Measurements from ENCODE around the gene KIAA0753.
"Not testable (repeated sequence)": the region's sequence is repeated elsewhere in the genome, so short reads cannot be mapped to it uniquely, and the experiment has no call there.

Gene KIAA0753

DNA sequence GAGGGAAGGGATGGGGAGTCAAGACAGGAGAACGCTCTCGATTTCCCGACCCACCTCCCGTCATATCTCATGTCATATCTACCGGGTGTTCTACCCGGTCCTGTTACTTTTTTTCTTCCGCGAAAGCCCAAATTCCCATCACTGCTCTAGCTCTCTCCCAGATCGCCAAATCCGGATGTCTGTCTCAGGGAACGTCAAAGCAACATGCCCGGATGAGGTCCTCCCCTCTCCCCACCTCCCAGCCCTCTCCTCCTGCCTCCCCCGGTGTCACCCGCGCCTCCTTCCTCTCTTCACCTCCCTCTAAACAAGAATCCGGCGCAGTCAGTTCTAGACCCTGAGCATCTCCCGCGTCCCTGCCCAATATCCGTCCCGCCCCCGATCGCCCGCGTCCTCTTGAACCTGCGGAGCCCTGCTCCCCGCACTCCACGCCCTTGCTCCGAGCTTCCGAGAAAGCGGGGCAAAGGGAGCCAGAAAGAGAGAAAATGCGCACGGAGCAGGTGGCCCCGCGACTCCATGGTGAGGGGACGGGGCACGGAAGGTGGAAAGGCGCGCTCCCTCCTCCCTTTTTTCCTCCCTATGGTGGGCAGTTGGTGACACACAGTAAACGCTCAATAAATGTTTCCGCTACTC is 15.3 kb upstream of the KIAA0753 start:
- under 1% methylated on average over 24 of the region's 41 CpGs for WGBS
- not testable (repeated sequence) for H3K9me3 ChIP-seq (ENCODE audit: insufficient read depth, low read depth, low read length); H3K27ac ChIP-seq (ENCODE audit: low read depth, low read length); H3K9ac ChIP-seq (ENCODE audit: low read depth, low read length); H3K36me3 ChIP-seq (ENCODE audit: insufficient read depth, low read length)
- peaks cover 75% of the 10 kb centered on the region for H3K27me3 ChIP-seq (ENCODE audit: insufficient read depth, low read length)
- H3K4me1 ChIP-seq (ENCODE audit: insufficient read depth, low read length) = peaks cover 15% of the 10 kb centered on the region; the same call in 1 of the 2 replicates
- H3K4me3 ChIP-seq (ENCODE audit: low read length) = peak overlapping the region; percentile 55

DNA sequence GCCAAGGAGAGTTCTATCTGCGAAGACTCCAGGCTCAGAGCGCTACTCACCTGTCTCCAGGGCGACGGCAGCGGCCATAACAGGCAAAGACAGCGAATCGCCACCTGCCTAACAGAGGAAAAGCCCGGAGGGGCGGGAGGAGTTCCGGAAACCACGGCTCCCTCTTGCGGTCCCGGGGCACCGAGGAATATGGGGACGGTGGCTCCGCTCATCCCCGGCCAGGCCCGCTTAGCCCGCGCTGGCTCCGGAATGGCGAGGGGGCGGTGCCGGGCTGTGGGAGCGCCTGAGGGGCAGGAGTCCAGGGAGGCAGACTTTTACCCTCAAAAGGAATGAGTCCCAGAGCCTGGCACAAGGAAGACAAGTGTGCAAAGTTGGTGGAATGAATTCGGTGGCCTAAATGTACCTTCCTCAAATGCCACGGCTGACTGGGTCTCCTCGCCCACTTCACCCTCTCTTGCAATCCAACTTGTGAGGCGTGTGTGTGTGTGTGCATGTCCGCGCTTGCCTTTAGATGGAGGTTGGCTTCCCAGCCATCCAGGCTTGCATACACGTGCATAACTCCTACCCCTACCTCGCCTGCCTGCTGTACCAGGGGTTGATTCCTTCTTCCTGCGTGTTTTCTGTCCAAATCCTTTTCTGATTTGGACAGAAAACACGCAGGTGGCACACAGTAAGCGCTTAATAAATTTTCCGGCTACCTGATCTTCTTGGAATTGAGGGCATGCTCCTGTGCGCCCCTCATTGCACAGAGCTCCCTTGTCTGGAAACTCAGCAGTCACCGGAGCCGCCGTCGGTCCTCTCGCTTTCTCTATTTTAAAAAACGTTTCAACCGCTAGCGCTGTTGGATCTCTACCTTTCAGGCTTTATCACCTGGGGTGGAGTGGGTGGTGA is 14.6 kb upstream of the KIAA0753 start:
- WGBS = 3% methylated on average over 44 of the region's 46 CpGs
- Histone ChIP-seq H3K9ac (ENCODE audit: low read depth, low read length) (0 out of 2 replicates have a peak overlapping the region, but pooled peaks have one; percentile 6), H3K27me3 (ENCODE audit: insufficient read depth, low read length) (peaks cover 67% of the 10 kb centered on the region)

DNA sequence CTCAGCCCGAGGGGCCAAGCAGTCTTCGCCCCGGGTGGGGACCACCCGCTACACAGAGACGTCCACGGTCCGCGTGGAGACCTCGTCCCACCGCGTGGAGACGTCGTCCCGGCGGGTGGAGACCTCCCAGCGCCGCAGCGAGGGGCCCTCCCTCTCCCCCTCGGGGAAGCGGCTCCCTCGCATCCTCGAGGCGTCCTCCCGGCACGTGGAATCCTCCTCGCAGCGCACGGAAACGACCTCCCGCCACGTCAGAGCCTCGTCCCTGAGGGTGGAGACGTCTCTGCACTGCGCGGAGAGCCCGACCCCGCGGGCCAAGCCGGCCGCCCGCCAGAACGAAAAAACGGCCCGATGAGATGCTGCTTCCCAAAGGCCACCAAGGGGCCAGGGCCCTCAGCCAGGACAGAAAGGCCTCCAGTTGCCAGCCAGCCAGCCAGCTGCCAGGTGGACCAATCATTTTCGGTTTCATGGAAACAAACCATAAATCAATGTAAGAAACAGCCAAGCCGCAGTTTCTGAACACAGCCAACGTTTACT is 11.5 kb upstream of the KIAA0753 start:
- no peak overlapping the region for H3K27ac ChIP-seq (ENCODE audit: low read depth, low read length)
- no peak overlapping the region for H3K9ac ChIP-seq (ENCODE audit: low read depth, low read length)
- 52% methylated on average over 47 of the region's 47 CpGs for WGBS
- peaks cover 52% of the 10 kb centered on the region for H3K27me3 ChIP-seq (ENCODE audit: insufficient read depth, low read length)
- peaks cover 30% of the 10 kb centered on the region for H3K36me3 ChIP-seq (ENCODE audit: insufficient read depth, low read length)
- H3K9me3 ChIP-seq (ENCODE audit: insufficient read depth, low read depth, low read length) = no peaks in the 10 kb centered on the region
- peak overlapping the region; percentile 100 for H3K4me3 ChIP-seq (ENCODE audit: low read length)
- H3K4me1 ChIP-seq (ENCODE audit: insufficient read depth, low read length) = peaks cover 21% of the 10 kb centered on the region; the same call in 1 of the 2 replicates

More for the DNA sequence above, 14.6 kb upstream of the KIAA0753 start:
- Histone ChIP-seq H3K9me3 (ENCODE audit: insufficient read depth, low read depth, low read length) (no peaks in the 10 kb centered on the region), H3K4me3 (ENCODE audit: low read length) (peak overlapping the region; percentile 55), H3K27ac (ENCODE audit: low read depth, low read length) (no peak overlapping the region), H3K36me3 (ENCODE audit: insufficient read depth, low read length) (peaks cover 1% of the 10 kb centered on the region; the same call in 1 of the 2 replicates), H3K4me1 (ENCODE audit: insufficient read depth, low read length) (peaks cover 19% of the 10 kb centered on the region; the same call in 1 of the 2 replicates)

DNA sequence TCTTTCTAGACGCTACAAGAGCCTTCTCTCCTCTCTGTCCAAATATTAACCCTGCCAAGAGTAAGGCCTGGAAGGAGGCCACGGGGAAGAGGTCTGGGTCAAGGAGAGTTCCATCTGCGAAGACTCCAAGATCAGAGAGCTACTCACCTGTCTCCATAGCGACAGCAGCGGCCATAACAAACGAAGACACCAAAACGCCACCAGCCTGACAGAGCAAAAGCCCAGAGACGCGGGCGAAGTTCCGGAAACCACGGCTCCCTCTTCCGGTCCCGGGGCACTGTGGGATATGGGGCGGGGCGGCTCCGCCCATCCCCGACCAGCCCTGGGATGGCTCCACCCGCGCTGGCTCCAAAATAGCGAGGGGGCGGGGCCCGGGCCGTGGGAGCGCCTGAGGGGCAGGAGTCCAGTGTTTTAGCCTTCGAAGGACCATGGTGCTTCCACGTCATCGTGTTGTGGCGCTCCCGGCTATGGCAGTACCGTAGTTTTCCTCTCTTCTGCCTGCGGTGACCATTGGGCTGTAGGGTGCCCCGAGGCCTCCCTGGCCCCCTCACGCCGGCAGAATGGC is 10.9 kb upstream of the KIAA0753 start, which contains the start of the genes C17orf100 and MED31:
Gene C17orf100, plus strand, starts transcription at position 409 of the 565 bp plus-strand sequence. Its CDS starts 152 bp downstream, at position 561.
Gene MED31, minus strand, starts transcription at position 252 of the 565 bp plus-strand sequence. Its CDS starts 77 bp downstream, at position 175.
- Histone ChIP-seq H3K4me3 (ENCODE audit: low read length) (peak within 1 kb of the TSS; percentile 100), H3K27ac (ENCODE audit: low read depth, low read length) (peak within 1 kb of the TSS; percentile 86), H3K9me3 (ENCODE audit: insufficient read depth, low read depth, low read length) (no peaks in the 10 kb centered on the region), H3K4me1 (ENCODE audit: insufficient read depth, low read length) (peaks cover 21% of the 10 kb centered on the region; the same call in 1 of the 2 replicates), H3K9ac (ENCODE audit: low read depth, low read length) (peak within 1 kb of the TSS; percentile 95), H3K27me3 (ENCODE audit: insufficient read depth, low read length) (peaks cover 47% of the 10 kb centered on the region), H3K36me3 (ENCODE audit: insufficient read depth, low read length) (peaks cover 30% of the 10 kb centered on the region)
- 2% methylated on average over 35 of the region's 35 CpGs for WGBS

- H3K4me1 ChIP-seq (ENCODE audit: insufficient read depth, low read length) = peaks cover 11% of the 10 kb centered on the region; the same call in 1 of the 2 replicates
- peaks cover 15% of the 10 kb centered on the region for H3K27me3 ChIP-seq (ENCODE audit: insufficient read depth, low read length)
- no peak overlapping the region for H3K4me3 ChIP-seq (ENCODE audit: low read length)
- no peak overlapping the region for H3K27ac ChIP-seq (ENCODE audit: low read depth, low read length)
- peaks cover 62% of the 10 kb centered on the region for H3K36me3 ChIP-seq (ENCODE audit: insufficient read depth, low read length)
- no peak overlapping the region for H3K9ac ChIP-seq (ENCODE audit: low read depth, low read length)
- H3K9me3 ChIP-seq (ENCODE audit: insufficient read depth, low read depth, low read length) = no peaks in the 10 kb centered on the region
Measured at GRCh38 chr17:6648181-6648580, 7.7 kb upstream of the KIAA0753 start.

GRCh38 chr17:6643451-6644125 is 3.1 kb upstream of the KIAA0753 start:
- no peaks in the 10 kb centered on the region for H3K9me3 ChIP-seq (ENCODE audit: insufficient read depth, low read depth, low read length)
- H3K4me3 ChIP-seq (ENCODE audit: low read length) = no peak overlapping the region
- 87% methylated on average over 5 of the region's 5 CpGs for WGBS
- H3K9ac ChIP-seq (ENCODE audit: low read depth, low read length) = no peak overlapping the region
- peaks cover 7% of the 10 kb centered on the region; the same call in 1 of the 2 replicates for H3K4me1 ChIP-seq (ENCODE audit: insufficient read depth, low read length)
- H3K27ac ChIP-seq (ENCODE audit: low read depth, low read length) = no peak overlapping the region
- peaks cover 56% of the 10 kb centered on the region for H3K36me3 ChIP-seq (ENCODE audit: insufficient read depth, low read length)
- no peaks in the 10 kb centered on the region for H3K27me3 ChIP-seq (ENCODE audit: insufficient read depth, low read length)

DNA sequence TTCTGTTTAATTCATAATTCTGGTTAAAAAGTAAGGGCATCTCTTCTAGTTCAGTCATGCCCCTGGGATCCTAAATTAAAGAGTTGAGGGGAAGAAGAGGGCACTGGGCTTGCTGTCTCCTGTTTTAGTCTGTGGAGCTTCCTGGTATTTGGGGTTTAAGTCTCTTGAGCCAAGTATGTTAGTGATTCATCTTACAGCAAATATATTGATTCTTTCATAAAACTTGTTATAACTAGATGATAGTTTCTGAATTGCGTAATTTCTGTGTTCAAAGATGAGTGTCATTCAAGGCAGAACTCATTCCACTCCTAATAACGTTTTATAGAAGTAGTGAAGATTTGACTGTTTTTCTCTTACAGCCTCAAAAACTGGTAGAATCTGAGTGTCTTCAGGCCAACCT is 2.1 kb upstream of the KIAA0753 start:
- H3K4me1 ChIP-seq (ENCODE audit: insufficient read depth, low read length) = peaks cover 7% of the 10 kb centered on the region; the same call in 1 of the 2 replicates
- 100% methylated on average over 2 of the region's 2 CpGs for WGBS
- H3K9ac ChIP-seq (ENCODE audit: low read depth, low read length) = no peak overlapping the region
- no peak overlapping the region for H3K27ac ChIP-seq (ENCODE audit: low read depth, low read length)
- no peak overlapping the region for H3K4me3 ChIP-seq (ENCODE audit: low read length)
- H3K9me3 ChIP-seq (ENCODE audit: insufficient read depth, low read depth, low read length) = no peaks in the 10 kb centered on the region
- no peaks in the 10 kb centered on the region for H3K27me3 ChIP-seq (ENCODE audit: insufficient read depth, low read length)
- H3K36me3 ChIP-seq (ENCODE audit: insufficient read depth, low read length) = peaks cover 46% of the 10 kb centered on the region

- peak overlapping the region; percentile 89 for H3K4me3 ChIP-seq (ENCODE audit: low read length)
- H3K27ac ChIP-seq (ENCODE audit: low read depth, low read length) = peak overlapping the region; percentile 94
- 4% methylated on average over 20 of the region's 20 CpGs for WGBS
- H3K4me1 ChIP-seq (ENCODE audit: insufficient read depth, low read length) = peaks cover 7% of the 10 kb centered on the region; the same call in 1 of the 2 replicates
- no peaks in the 10 kb centered on the region for H3K9me3 ChIP-seq (ENCODE audit: insufficient read depth, low read depth, low read length)
- H3K27me3 ChIP-seq (ENCODE audit: insufficient read depth, low read length) = no peaks in the 10 kb centered on the region
- H3K36me3 ChIP-seq (ENCODE audit: insufficient read depth, low read length) = peaks cover 41% of the 10 kb centered on the region
- H3K9ac ChIP-seq (ENCODE audit: low read depth, low read length) = peak overlapping the region; percentile 93
Measured at GRCh38 chr17:6641247-6641863, 844 bp upstream of the KIAA0753 start.

DNA sequence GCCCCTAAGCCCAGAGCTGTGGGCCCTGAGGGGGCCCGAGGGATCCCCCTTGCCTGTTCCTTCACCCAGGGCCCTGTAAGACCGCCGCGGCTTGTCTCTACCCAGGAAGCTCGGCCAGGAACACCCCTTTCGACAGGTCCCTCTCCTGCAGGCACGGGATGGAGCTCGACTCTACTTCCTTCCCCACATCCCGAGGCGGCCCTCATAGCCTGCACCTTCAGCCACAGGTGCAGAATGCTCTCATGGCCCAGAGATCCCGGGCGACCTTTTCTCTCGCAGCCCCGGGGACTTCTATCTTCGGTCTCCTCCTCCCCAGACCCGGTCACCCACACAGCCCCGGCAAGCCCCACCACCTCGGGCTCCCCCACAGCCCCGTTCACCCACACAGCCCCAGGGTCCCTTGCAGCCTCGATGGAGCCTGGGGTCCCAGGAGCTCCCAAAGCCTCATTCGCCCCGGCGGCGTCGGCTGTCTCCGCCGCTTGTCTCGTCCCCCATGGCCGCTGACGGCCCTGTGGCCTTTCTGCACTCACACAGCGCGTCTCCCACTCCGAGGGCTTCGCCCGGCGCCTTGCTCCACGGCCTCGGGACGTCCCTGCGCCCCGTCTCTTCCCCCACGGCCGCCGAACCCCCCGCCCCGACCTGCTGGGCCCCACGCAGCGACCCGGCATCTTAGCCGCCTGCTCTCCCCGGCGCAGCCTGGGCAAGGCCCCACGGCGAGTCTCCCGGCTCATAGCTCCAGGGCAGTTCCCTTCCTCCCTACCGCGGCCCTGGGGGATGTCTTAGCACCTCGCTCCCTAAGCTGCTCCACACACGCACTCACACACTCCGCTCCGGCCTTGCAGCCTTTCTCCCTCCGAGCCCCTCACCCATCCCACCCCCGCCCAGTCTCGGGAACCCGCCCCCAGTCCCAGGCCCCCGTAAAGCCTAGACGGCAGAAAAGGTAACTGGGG is 650 bp downstream of the KIAA0753 start:
- no peaks in the 10 kb centered on the region for H3K9me3 ChIP-seq (ENCODE audit: insufficient read depth, low read depth, low read length)
- peaks cover 29% of the 10 kb centered on the region for H3K36me3 ChIP-seq (ENCODE audit: insufficient read depth, low read length)
- peak overlapping the region; percentile 89 for H3K4me3 ChIP-seq (ENCODE audit: low read length)
- H3K9ac ChIP-seq (ENCODE audit: low read depth, low read length) = peak overlapping the region; percentile 93
- H3K27ac ChIP-seq (ENCODE audit: low read depth, low read length) = peak overlapping the region; percentile 94
- no peaks in the 10 kb centered on the region for H3K27me3 ChIP-seq (ENCODE audit: insufficient read depth, low read length)
- WGBS = 2% methylated on average over 64 of the region's 67 CpGs
- peaks cover 7% of the 10 kb centered on the region; the same call in 1 of the 2 replicates for H3K4me1 ChIP-seq (ENCODE audit: insufficient read depth, low read length)
